Tibial nerve (tissue), 4 donors: ENCODE data around the gene ZNF574.

Experiments
- CTCF ChIP-seq, 5 experiments: fragments of 200-600 bp in 3 of 5; fragments of 450-650 bp in 2 of 5; sonication (generic) in 3 of 5; IDR thresholded peaks; one replicate each; pipeline ENCODE4 v1.5.1; 2016 to 2019; ENCODE audit warnings: antibody characterized with exemption in 5 of 5, mild to moderate bottlenecking in 3 of 5, moderate library complexity in 2 of 5
- EP300 ChIP-seq, 2 donors: sonication (generic); formaldehyde crosslinking; IDR thresholded peaks; one replicate each; pipeline ENCODE4 v1.6.1; 2017; ENCODE audit warnings: antibody characterized with exemption in 2 of 2, mild to moderate bottlenecking in 1 of 2
- POLR2A ChIP-seq, 2 donors: fragments of 450-650 bp; IDR thresholded peaks; one replicate each; pipeline ENCODE4 v1.6.1; 2017; ENCODE audit warnings: antibody characterized with exemption in 2 of 2, mild to moderate bottlenecking in 2 of 2, moderate library complexity in 2 of 2

GRCh38 chr19:42110658-42111057, 34.7 kb downstream of the ZNF574 start:
- TF ChIP-seq CTCF (IDR thresholded peaks at IDR 0.05) (no peak), POLR2A (IDR thresholded peaks at IDR 0.05) (no peak), EP300 (IDR thresholded peaks at IDR 0.05) (no peak)
